CD4-positive, alpha-beta T cell (primary cell): Measurements from ENCODE around the gene HOMER3. TPM values are rescaled to one million over a fixed set of nuclear protein-coding genes. Genes with fewer than 3 reads are reported as not detected.

Experiments
- ATAC-seq: fragments of 200-7000 bp; cut with Tn5 transposase; one replicate; pipeline ENCODE4 v1.10.0; 2022; ENCODE audit warnings: mild to moderate bottlenecking; ENCODE audit not compliant: poor library complexity
- CTCF ChIA-PET: fragments of 350-600 bp; sonication (Branson Sonifier 250); formaldehyde crosslinking; loops from one replicate; lab custom pipeline; 2021; ENCODE audit warnings: antibody characterized with exemption, inconsistent platforms; lab: Charles Lee
- POLR2A ChIA-PET: fragments of 350-600 bp; sonication (Branson Sonifier 250); formaldehyde crosslinking; loops from one replicate; lab custom pipeline; 2021; ENCODE audit warnings: antibody characterized with exemption, inconsistent platforms; lab: Charles Lee
- DNase-seq, 14 experiments: peaks; one replicate each; pipeline ENCODE4 v3.0.0-alpha.2; 2013 to 2020; ENCODE audit warnings: mixed read lengths in 2 of 14
- H3K27ac ChIP-seq, 2 donors: one replicate each; pipeline versions ENCODE4 v1.5.1 to v1.7.0; 2013; ENCODE audit warnings: low read length in 2 of 2, low read depth in 1 of 2, mild to moderate bottlenecking in 1 of 2
- H3K27me3 ChIP-seq, 2 experiments: 1 replicate in 1 of 2; 2 replicates in 1 of 2; pipeline versions ENCODE4 v1.6.1 to v1.7.0; 2013; ENCODE audit warnings: low read length in 2 of 2, control low read depth in 1 of 2, mild to moderate bottlenecking in 1 of 2, moderate library complexity in 1 of 2; ENCODE audit not compliant: insufficient read depth in 2 of 2, control insufficient read depth in 1 of 2
- H3K36me3 ChIP-seq: one replicate; pipeline ENCODE4 v1.6.1; 2013; ENCODE audit warnings: low read length, control low read depth; ENCODE audit not compliant: insufficient read depth
- H3K4me1 ChIP-seq: one replicate; pipeline ENCODE4 v1.6.1; 2013; ENCODE audit warnings: low read length, control low read depth; ENCODE audit not compliant: insufficient read depth
- H3K4me3 ChIP-seq: one replicate; pipeline ENCODE4 v1.5.1; 2013; ENCODE audit warnings: mild to moderate bottlenecking, low read length, moderate library complexity
- H3K9me3 ChIP-seq, 2 experiments: 1 replicate in 1 of 2; 2 replicates in 1 of 2; pipeline versions ENCODE4 v1.6.1 to v1.7.0; 2013; ENCODE audit warnings: low read length in 2 of 2, mild to moderate bottlenecking in 2 of 2, control low read depth in 1 of 2, moderate library complexity in 1 of 2; ENCODE audit not compliant: control insufficient read depth in 1 of 2, insufficient read depth in 1 of 2
- H3K27ac Mint-ChIP-seq: one replicate; pipeline ENCODE4 v1.8.0; 2020; ENCODE audit warnings: mixed read lengths
- H3K27me3 Mint-ChIP-seq: one replicate; pipeline ENCODE4 v1.8.0; 2021; ENCODE audit warnings: mixed read lengths
- H3K36me3 Mint-ChIP-seq: one replicate; pipeline ENCODE4 v1.8.0; 2021; ENCODE audit warnings: low read depth, mixed read lengths
- H3K4me1 Mint-ChIP-seq: one replicate; pipeline ENCODE4 v1.8.0; 2021; ENCODE audit warnings: low read depth, mixed read lengths
- H3K4me3 Mint-ChIP-seq: one replicate; pipeline ENCODE4 v1.8.0; 2020; ENCODE audit warnings: mild to moderate bottlenecking, mixed read lengths
- H3K9me3 Mint-ChIP-seq: one replicate; pipeline ENCODE4 v1.8.0; 2020; ENCODE audit warnings: mixed read lengths
- intact Hi-C, 2 experiments: fragments of 100-400 bp; cut with DNase I in 1 of 2; cut with micrococcal nuclease in 1 of 2; formaldehyde crosslinking; loops; one replicate each; pipeline versions ENCODE4 v1.15.1 to v1.9.0; 2023 to 2025; cut with DNase I, micrococcal nuclease
- total RNA-seq, 174 experiments: library from RNA in 2 of 174; stranded (reverse) in 2 of 174; gene quantifications; one replicate each; pipeline ENCODE4 v1.2.3 and lab custom pipeline; 2021 to 2026
- TF ChIP-seq, protein P1 (sequence below): fragments of 200-600 bp; IDR thresholded peaks from one replicate; pipeline ENCODE4 v1.8.0; 2022; ENCODE audit warnings: antibody characterized with exemption, mild to moderate bottlenecking

HOMER3 gene
- total RNA-seq, 2 experiments from 2014 or later = 1.1 TPM

- ChIA-PET CTCF (no interaction called here), POLR2A (no interaction called here)
- Mint-ChIP-seq H3K27me3 (peaks cover 11% of the 10 kb centered on the region), H3K4me1 (no peaks in the 10 kb centered on the region), H3K9me3 (no peaks in the 10 kb centered on the region), H3K27ac (no peak overlapping the region), H3K36me3 (no peaks in the 10 kb centered on the region), H3K4me3 (no peak overlapping the region)
- DNase-seq (no peak), ATAC-seq (no peak)
- Histone ChIP-seq H3K4me1 (peaks cover 23% of the 10 kb centered on the region), H3K27ac (no peak overlapping the region), H3K27me3 (no peaks in the 10 kb centered on the region), H3K36me3 (no peaks in the 10 kb centered on the region), H3K9me3 (peaks cover 0 to 7% of the 10 kb centered on the region in 2 experiments), H3K4me3 (no peak overlapping the region)
- TF ChIP-seq, protein P1, sequence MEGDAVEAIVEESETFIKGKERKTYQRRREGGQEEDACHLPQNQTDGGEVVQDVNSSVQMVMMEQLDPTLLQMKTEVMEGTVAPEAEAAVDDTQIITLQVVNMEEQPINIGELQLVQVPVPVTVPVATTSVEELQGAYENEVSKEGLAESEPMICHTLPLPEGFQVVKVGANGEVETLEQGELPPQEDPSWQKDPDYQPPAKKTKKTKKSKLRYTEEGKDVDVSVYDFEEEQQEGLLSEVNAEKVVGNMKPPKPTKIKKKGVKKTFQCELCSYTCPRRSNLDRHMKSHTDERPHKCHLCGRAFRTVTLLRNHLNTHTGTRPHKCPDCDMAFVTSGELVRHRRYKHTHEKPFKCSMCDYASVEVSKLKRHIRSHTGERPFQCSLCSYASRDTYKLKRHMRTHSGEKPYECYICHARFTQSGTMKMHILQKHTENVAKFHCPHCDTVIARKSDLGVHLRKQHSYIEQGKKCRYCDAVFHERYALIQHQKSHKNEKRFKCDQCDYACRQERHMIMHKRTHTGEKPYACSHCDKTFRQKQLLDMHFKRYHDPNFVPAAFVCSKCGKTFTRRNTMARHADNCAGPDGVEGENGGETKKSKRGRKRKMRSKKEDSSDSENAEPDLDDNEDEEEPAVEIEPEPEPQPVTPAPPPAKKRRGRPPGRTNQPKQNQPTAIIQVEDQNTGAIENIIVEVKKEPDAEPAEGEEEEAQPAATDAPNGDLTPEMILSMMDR = no peak
- intact Hi-C loops = no loop called here
These were observed 7.3 kb upstream of the HOMER3 start for GRCh38 chr19:18948075-18948975.

- no peak for ATAC-seq
- Mint-ChIP-seq H3K9me3 (no peaks in the 10 kb centered on the region), H3K4me1 (no peaks in the 10 kb centered on the region), H3K4me3 (no peak overlapping the region), H3K27ac (no peak overlapping the region), H3K27me3 (peaks cover 23% of the 10 kb centered on the region), H3K36me3 (no peaks in the 10 kb centered on the region)
- ChIA-PET CTCF (no interaction called here), POLR2A (no interaction called here)
- Histone ChIP-seq H3K36me3 (no peaks in the 10 kb centered on the region), H3K27me3 (peaks cover 2 to 3% of the 10 kb centered on the region in 2 experiments), H3K9me3 (peaks cover 0 to 7% of the 10 kb centered on the region in 2 experiments), H3K4me1 (peaks cover 23% of the 10 kb centered on the region), H3K4me3 (no peak overlapping the region), H3K27ac (no peak overlapping the region)
- intact Hi-C loops = no loop called here
- TF ChIP-seq, protein P1 = no peak
- DNase-seq = peak in 1 of 14 experiments; percentile 15
These were observed 5.9 kb upstream of the HOMER3 start for GRCh38 chr19:18946918-18947317.

GRCh38 chr19:18946335-18946734, 5.3 kb upstream of the HOMER3 start:
- TF ChIP-seq, protein P1 = no peak
- Mint-ChIP-seq H3K36me3 (no peaks in the 10 kb centered on the region), H3K4me3 (no peak overlapping the region), H3K9me3 (no peaks in the 10 kb centered on the region), H3K4me1 (no peaks in the 10 kb centered on the region), H3K27me3 (peaks cover 28% of the 10 kb centered on the region), H3K27ac (no peak overlapping the region)
- peaks cover 4 to 9% of the 10 kb centered on the region in 2 experiments for H3K27me3 ChIP-seq
- no peak overlapping the region for H3K4me3 ChIP-seq
- CTCF ChIA-PET = no interaction called here
- no peak overlapping the region for H3K27ac ChIP-seq
- no peaks in the 10 kb centered on the region for H3K36me3 ChIP-seq
- H3K4me1 ChIP-seq = peaks cover 28% of the 10 kb centered on the region
- DNase-seq (no peak), ATAC-seq (no peak)
- H3K9me3 ChIP-seq = peaks cover 0 to 7% of the 10 kb centered on the region in 2 experiments
- POLR2A ChIA-PET = no interaction called here
- intact Hi-C loops = no loop called here
